Kasumi-1 (cell line): ENCODE measurements around the gene PRR23E.

Experiments used
- DNase-seq, 2 experiments: peaks; one replicate each; lab custom pipeline; 2025; lab: John Stamatoyannopoulos, UW

Gene PRR23E

DNA sequence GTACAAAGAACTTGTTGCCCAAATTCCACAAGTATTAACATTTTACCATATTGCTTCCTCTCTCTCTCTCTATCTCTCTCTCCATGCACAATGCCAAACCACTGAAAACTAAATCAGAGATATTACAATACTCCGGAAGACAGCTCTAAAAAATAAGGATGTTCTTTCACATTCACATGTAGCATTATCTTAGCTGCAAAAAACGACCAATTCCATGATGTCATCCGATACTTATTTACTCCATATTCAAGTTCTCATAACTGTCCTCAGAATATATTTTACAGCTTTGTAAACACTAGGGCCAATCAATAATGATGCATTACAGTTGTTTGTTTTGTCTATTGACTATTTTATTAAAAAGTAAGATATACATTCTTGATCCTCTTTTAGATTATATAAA is 7.7 kb upstream of the PRR23E start:
- no peak for DNase-seq

DNA sequence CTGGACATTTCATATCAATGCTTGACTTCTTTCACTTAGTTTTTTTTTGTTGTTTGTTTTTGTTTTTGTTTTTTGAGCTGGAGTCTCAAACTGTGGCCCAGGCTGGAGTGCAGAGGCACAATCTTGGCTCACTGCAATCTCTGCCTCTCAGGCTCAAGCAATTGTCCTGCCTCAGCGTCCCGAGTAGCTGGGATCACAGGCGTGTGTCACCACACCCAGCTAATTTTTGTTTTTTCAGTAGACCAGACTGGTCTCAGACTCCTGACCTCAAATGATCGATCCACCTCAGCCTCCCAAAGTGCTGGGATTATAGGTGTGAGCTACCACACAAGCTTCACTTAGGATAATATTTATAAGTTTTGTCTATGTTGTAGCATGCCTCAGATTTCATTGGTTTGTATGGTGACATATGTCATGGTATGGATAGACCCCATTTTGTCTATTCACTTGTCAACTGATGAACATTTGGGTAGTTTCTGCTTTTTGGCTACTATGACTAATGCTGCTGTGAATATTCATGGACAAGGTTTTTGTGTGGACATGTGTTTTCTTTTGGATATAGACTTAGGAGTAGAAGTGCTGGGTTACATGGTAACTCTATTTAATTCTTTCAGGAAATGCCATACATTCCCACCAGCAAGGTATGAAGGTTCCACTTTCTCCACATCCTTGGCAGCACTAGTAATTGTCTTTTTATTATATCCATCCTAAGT is 6.8 kb upstream of the PRR23E start:
- DNase-seq = no peak

GRCh38 chr3:127187316-127187715 is 5.6 kb upstream of the PRR23E start:
- DNase-seq = no peak

DNA sequence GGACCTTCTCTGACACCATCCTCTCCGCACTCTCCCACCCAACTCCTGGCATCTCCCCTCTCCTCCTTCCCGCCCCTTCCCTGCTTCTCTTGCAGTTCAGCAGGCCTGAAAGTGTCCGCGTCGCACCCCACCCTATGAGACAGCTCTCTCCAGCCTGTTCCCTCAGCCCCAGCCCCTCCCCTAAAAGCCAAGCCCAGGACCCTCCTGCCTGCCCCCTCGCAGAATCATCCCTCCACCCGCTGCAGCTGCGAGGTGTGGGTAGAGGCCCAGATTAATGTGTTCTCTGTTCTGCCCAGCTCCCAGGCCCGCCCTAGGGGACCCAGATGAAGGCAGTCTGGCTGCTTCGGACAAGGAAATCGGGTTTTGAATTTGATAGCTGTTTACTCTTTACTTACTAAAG is 410 bp downstream of the PRR23E start:
- no peak for DNase-seq

DNA sequence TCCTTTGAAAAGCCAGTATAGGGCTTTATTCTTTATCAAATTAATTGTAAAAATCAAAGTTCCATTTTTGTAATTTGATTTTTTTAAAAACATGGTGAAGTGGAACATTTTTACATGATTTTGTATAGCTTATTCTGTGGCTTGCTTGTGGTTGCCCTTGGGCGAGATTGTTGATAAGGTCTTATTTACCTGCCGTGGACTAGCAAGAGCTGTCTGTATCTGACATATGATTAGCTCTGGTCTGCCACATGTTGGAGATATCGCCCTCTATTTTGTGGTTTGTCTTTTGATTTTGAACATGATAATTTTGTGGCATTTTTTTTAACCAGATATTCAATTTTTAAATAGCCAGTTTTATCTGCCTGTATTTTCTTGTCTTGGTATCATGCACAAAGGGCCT is 844 bp downstream of the PRR23E start:
- no peak for DNase-seq

DNA sequence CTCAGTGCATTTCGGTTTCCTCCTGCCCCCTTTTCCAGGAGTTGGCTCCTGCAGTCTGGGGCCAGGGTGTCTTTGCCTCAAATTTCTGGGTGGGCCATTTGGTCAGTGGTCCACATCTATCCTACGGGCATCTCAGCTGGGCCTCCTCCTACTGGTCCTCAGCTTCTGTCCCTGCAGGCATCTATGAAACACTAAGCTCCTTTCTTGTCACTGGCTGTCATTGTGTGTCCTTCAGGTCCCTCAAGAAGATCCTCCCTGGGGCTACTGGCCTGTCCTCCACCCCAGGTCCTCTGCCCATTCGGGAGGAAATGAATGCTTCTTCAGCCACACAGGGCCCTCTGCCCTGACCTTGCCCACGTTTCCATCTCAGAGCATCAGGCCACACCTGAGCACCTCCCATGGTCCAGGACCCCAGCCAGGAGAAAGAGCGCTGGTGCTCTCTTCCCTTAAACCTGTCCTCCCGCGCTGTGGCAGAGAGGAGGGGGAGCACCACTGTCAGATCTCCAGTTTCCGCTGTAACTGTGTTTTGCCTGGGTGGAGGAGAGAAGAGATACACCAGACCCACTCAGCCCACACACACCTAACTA is 1.8 kb downstream of the PRR23E start:
- no peak for DNase-seq

- no peak for DNase-seq
Measured at GRCh38 chr3:127195417-127195816, 2.5 kb downstream of the PRR23E start.

GRCh38 chr3:127196002-127196401 is 3.1 kb downstream of the PRR23E start:
- no peak for DNase-seq

GRCh38 chr3:127196466-127197299 is 3.8 kb downstream of the PRR23E start:
- DNase-seq = no peak

- DNase-seq = peak in 1 of 2 experiments; percentile 8
Measured at GRCh38 chr3:127197300-127198189, 4.6 kb downstream of the PRR23E start.

GRCh38 chr3:127200086-127200691 is 7.3 kb downstream of the PRR23E start:
- no peak for DNase-seq

DNA sequence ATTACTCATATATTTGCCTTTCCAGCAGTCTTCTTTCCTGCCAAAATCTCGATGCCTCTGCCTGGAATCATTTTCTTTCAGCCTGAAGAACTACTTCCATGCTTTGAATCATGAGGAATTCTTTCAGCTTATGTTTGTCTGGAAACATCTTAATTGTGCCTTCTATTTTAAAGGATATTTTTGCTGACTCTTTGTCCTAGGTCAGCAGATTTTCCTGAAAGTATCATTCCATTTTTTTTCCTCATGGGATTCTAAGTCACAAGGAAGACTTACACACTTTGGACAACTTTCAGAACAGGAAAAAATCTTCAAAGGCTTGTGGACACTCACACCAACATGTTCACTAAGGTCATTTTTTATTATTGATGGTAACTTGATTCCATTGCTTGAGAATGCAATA is 10.1 kb downstream of the PRR23E start:
- no peak for DNase-seq

DNA sequence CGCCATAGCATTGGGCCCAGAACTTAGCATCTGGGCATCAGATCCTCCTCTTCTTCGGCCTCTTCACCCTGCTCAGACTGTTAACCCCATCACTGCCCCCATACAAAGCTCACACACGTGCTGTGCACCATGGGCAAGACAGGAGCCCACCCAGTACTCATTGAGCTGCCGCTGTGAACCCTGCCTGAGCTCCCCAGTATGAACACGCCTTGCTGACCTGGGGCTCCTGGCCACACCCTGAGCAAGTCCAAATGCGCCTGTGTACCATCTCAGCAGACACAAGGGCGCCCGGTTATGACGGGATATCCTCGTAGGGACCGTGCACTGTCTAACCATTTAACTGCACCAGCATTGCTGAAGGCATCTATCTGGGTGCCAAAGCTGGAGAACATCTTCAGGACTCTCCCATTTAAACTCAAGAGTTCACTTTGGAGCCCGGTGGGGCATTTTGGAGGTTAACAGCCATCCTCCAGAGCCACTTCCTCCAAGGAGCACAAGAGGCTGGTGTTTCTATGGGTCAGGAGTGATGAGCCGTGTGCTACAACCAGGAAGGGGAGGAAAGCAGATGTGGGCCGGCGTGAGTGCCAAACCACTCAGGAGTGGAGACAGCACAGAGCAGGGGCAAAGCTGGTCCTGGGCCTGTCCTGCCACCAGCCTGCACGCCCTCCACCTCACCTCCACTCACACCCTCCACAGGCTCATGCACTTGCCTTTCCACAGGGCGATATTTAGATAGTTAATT is 12.1 kb downstream of the PRR23E start:
- DNase-seq = no peak

DNA sequence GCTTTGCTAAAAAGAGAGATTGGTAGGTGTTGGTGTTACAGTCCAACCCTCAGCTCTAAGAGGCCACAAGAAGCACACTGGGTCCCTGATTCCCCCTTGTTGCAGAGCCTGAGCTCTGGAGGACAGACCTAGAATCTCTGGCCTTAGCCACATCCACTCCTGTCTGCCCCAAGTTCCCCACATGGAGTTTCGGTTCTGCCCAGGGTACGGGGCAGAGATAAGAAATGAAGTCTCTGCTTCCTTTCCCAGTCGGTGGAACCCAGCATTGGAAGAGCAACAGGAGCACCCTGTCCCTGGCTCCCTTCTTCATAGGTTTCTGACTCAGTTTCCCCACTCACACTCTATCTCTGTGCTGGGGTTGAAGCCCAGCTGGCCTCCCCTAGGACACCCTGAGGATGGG is 13.2 kb downstream of the PRR23E start:
- DNase-seq = no peak

- no peak for DNase-seq
Measured at GRCh38 chr3:127206611-127207516, 13.9 kb downstream of the PRR23E start.

DNA sequence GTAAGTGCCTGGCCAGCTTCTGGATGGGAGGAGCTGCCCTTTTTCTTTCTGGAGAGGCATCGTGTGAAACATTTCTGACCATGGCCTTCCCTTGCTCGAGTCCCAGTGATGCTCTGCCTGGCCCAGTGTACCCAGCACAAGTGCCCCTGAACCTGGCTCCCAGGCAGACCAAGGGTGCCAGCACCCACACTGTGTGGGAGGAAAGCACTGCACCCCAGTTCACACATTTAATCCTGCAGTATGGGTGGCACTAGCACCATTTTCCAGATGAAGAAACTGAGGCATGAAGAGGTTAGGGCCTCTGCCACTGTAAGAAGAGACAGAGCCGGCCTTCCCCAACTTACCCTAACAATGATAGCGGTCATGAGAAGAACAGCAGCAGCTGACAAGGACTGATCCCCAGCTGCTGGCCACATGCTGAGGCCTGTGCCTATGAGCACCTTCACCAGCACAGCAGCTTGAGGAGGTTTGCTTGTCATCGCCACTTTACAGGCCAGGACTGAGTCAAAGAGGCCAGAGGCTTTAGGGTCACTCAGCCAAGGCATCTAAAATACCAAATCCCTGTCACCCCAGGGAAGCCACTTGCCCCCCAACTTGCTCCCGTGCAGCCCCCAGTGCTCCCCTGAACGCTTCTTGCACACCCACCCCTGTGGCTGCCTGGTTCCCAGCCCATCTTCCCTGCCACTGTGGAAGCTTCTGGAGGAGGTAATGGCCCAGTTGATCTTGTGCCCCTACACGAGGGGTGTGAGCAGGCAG is 15.0 kb downstream of the PRR23E start:
- DNase-seq = no peak

DNA sequence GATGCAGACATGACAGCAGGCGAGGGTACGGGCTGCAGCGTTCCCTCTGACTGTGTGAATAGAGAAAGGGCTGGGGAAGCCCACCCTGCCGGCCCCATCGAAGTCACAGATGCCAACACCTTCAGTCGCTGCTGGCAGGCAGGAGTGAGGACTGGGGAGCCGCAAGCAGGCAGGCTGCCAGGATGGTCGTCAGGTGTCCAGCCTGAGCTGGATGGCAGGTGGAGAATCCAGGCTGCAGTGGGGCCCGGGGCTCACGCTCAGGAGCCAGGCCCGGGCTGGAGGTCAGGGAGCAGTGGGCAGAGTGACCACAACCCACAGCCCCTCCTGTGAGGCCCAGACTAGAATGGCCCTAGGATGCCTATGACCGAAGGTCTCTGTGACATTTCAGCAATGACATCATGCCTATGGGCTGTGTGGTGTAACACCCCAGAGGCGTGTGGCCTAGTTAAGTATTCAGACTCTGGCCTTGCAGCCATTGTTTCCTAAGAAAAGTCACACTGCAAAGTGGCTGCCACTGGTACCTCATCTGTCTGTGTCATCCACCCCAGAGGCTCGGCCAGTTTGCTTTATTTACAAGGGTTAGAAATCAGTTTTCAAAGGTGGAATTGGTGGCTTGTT is 15.7 kb downstream of the PRR23E start:
- DNase-seq = no peak

- no peak for DNase-seq
Measured at GRCh38 chr3:127209155-127209839, 16.4 kb downstream of the PRR23E start.
